Fibroblast of mammary gland (primary cell): Measurements from ENCODE around the gene GPBP1L1.

Experiments
- DNase-seq: peaks from one replicate; pipeline ENCODE4 v3.0.0-alpha.2; 2010; ENCODE audit warnings: low read depth
- H3K4me3 ChIP-seq: 2 replicates; pipeline ENCODE4 v1.5.1; 2011; ENCODE audit warnings: low read depth, mild to moderate bottlenecking, low read length, moderate library complexity; ENCODE audit not compliant: control insufficient read depth
- TF ChIP-seq, protein P1 (sequence below): conservative IDR thresholded peaks from 2 replicates; pipeline ENCODE4 v1.5.1; 2011; ENCODE audit warnings: low read depth, low read length, inconsistent platforms; ENCODE audit not compliant: control insufficient read depth, insufficient read depth

GPBP1L1 gene

DNA sequence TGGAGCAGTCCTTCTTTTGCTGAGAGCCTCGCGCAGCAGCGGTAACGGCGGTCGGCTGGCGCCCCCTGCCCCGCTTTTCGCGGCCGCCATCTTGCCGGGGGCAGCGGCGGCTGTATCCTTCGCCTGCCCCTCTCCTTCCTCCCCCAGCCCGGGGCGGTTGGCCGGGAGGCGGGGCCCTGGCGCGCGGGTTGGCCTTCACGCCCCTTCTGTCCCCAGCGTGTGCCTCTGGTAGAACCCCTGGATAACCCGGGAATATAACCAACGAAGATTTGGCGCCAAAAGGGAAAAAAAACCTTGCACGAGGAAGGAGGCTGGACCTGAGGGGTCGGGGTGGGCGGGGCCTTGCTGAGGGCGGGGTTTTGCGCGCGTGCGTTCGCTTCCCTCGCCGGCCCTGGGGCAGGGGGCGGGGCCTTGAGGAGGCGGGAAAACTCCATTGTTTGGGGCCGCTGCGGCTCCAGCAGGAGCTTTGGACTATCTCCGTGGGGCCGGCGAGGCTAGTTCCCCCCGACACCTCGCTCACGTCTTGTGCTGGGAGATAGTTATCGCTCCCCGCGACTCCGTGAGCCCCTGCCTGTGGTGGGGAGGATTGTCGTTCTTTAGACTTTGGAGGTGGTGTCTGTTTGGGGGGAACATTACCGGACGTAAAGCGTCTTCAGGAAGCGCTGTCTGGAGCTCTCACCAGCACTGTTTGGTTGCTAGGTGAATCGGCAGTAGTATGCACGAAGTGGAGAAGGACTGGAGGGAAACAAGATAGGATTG lies 101.8 kb downstream of the GPBP1L1 start:
- peak; percentile 77 for DNase-seq
- TF ChIP-seq, protein P1, sequence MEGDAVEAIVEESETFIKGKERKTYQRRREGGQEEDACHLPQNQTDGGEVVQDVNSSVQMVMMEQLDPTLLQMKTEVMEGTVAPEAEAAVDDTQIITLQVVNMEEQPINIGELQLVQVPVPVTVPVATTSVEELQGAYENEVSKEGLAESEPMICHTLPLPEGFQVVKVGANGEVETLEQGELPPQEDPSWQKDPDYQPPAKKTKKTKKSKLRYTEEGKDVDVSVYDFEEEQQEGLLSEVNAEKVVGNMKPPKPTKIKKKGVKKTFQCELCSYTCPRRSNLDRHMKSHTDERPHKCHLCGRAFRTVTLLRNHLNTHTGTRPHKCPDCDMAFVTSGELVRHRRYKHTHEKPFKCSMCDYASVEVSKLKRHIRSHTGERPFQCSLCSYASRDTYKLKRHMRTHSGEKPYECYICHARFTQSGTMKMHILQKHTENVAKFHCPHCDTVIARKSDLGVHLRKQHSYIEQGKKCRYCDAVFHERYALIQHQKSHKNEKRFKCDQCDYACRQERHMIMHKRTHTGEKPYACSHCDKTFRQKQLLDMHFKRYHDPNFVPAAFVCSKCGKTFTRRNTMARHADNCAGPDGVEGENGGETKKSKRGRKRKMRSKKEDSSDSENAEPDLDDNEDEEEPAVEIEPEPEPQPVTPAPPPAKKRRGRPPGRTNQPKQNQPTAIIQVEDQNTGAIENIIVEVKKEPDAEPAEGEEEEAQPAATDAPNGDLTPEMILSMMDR = no peak
- H3K4me3 ChIP-seq = peak overlapping the region; percentile 100

DNA sequence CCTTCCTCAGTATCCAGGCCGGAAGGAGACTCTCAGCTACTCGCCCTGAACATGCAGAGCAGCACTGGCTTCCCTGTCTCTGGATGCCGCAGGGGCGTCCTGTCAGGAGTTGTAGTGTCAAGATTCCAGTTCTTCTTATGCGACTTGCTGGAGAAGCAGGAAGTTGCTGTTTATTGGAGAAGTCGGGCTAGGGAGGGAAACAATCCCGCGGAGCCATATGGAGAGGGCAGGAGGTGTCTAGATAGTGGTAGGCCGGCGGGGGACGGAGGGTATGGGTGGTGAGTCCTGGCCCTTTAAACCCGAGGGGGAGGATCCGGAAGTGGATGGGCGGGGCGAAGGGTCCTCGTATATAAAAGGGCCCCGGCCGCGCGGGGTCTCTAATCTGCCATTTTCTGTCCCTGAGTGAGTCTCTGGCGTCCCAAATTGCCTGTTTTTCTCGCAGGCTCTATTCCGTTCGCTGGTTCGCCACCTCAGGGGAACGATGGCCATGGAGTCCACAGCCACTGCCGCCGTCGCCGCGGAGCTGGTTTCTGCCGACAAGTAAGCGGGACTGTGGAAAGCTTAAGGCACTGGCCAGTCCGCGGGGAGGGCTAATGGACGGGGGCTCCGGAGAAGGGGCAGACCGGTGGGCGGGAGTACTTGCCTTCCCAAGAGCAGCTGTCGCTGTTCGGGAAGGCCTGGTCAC lies 102.5 kb downstream of the GPBP1L1 start, which contains the start of gene NASP:
Gene NASP (plus strand): TSS at position 376 of the 685 bp plus-strand sequence. CDS start 106 bp downstream, at position 482.
- H3K4me3 ChIP-seq = peak within 1 kb of the TSS; percentile 100
- peak; percentile 66 for DNase-seq
- TF ChIP-seq, protein P1 = no peak

DNA sequence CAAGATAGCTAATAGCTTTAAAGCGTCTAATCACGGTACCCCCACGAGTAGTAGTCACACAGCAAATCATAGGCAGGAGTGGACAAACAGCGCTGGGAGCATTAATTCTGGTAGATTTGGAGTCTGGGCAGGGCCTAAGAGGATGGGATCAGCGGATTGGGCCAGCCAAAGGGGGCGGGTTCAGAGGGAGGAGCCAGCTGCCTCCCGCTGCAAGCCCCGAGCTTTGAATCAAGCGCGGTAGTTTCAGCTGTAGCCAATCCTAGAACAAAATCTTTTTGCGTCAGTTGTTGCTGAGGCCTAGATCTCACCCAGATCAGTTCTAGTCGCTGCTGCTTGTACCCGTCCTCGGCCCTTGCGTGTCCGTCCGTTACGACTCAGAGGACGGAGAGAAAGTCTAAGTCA lies 103.1 kb downstream of the GPBP1L1 start:
- DNase-seq = peak; percentile 96
- H3K4me3 ChIP-seq = peak overlapping the region; percentile 100
- TF ChIP-seq, protein P1 = no peak
